Fibroblast of skin of right quadriceps (primary cell): Measurements from ENCODE around the gene PROX1.

ENCODE experiments used
- DNase-seq: peaks from one replicate; pipeline ENCODE4 v3.0.0-alpha.2; 2013

Gene PROX1

DNA sequence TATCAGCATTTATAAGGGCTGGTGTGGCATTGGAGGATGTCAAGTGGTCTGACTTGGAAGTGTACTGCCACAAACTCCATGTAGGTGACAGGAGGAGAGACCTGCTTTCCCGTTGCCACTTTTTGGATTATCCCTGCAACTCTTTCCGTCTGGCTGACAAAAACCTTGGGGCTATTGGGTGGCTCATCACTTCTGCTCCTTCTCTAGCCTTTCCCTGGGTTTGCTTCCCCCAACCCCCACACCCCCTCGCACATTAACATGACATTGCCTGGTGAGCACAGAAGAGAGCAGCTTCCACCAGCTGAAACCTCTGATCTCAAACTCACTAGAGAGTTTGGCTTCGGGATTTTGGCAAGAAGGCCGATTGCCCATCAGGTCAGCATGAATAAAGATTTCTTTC is 39.2 kb downstream of the PROX1 start:
- DNase-seq = no peak

DNA sequence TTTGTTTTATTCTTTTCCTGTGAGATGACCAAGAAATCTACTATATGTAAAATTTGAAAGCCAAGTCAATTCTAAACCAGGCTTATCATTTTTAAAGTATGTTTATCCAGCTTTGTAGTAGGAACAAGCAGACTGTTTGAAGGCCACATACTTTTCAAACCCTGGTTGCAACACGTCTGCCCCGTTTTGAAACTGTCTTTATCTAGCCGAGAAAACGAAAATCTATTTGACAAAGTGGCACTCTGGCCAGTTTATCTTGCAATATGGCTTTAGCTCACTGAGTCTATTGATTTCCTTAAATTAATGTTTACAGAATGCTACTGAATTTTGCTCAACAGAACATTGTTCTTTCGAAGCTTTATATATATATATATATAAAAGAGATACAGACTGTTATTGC is 39.7 kb downstream of the PROX1 start:
- no peak for DNase-seq

DNA sequence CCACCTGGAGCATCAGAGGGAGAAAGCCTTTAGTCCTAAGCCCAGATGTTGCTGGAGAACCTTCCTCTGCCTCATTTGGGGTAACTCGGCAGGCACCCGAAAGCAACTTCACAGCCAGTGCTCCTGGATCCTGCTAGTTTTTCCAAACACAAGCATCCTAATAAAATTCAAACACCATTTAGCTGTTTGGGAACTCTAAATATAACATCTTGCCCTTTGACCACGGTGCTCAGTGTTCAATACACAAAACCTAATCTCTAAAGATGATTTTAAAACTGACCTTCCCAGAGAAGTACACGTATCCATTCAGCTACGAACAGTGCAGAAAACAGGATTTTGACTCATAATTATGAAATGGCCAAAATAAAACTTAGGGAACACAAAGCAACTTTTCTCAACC is 40.3 kb downstream of the PROX1 start:
- DNase-seq = no peak

DNA sequence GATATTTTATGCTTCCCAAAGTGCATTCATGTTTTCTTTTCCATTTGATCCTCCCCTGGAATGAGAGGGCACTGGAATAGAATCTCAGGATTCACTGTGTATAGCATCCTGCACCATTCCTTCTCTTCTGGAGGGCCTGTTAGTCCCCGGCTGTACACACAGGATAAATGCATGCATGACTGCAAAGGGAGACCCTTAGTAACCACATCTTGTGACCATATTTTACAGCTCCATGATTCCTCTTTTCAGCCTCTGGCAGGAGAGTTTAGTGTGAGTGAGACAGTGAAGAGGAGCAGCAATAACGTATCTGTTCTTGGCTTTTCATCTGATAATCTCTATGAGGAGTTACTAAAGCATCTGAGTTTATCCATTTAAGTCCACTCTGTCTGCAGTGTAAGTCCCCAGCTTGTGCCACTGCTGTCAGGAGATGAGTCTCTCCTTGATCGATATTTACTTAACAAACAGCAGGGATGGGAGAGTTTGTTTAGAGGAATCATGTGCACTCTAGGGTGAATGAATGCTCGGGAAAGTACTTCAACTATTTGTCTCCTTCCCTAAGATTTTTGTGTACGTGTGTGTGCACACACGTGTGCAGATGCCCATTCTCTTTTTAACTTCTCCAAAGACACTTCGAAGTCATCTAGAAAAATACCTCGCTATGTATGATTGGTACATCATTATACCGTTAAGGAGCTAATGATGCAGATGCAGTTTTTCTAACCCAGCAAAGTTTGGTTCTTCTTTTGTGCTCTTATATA is 41.1 kb downstream of the PROX1 start:
- no peak for DNase-seq

DNA sequence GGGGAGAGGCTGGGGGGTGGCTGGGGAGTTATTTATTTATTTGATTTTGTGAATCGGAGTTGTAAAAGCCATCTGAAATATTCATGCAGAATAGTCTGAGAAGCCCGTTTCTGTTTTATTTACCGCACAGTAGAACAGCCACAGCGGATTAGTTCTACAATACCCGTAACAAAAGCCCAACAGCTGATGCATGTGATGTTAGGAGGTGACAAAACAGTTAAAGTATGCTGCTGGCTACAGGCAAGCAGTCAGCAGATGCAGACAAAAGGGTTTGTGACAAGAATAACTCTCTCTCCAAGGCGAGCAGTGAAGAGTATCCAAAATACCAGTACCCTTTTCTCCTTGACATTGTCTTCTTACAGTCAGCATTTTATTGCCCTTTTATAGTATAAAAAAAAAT is 42.0 kb downstream of the PROX1 start:
- DNase-seq = no peak

DNA sequence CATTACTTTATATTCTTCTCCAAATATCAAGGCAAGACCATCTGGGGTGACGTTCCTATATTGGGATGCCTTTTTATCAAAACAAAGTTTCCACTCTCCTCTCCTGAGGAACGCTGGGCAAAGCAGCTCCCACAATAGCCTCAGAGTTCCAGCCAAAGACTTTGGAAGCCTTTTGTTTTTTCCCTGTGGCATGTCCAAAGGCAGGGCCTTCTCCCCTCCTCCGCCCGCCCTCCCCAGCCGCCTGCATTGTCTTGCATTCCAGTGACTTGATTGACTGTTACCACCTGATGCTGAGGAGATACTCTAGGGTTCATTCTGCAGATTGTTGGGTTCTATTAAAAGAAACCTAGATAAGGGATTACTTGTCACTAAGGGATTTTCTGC is 43.5 kb downstream of the PROX1 start:
- DNase-seq = no peak

DNA sequence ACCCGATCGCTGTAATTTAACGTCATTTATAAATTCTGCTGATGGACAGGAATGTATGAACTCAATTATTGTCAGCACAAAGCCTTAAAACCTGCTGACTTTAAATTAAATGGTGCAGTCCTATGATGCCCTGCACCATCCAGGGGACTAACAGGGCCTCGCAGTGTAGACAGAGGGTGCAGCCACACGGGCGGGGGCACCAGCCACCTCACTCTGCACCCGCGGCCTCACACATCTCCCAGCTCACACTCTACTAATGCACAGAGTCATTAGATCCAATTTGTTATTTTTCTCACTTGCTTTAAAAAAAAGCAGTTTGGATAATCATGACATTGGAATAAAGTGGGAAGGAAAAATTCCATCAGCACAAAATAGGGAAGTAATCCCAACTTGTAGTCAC is 49.7 kb downstream of the PROX1 start:
- no peak for DNase-seq

DNA sequence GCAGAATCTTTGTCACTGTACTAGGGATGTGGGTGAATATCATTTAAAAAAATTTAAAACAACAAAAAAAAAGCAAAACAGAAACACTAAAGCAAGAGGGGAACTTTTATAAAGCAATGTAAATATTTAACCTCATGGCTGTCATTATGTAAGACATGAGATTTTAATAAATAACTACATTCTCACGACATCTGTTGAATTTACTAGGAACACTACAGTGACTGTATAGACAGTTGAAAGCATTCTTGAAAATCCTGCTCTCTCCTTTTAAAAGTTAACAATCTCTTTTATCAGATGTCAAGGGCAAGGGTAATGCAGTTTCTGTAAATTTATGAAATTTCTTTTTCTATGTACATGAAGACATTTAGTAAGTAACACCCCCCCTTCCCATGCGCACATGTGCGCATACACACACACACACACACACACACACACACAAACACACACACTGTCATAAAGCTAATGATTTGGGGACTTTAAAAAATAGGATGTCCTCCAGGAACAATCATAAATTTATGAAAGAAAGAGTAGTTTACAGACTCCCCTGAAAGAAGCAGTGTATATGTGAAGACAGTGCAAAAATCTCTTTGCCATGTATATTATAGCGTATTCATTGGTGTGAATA is 51.7 kb downstream of the PROX1 start:
- DNase-seq = no peak

DNA sequence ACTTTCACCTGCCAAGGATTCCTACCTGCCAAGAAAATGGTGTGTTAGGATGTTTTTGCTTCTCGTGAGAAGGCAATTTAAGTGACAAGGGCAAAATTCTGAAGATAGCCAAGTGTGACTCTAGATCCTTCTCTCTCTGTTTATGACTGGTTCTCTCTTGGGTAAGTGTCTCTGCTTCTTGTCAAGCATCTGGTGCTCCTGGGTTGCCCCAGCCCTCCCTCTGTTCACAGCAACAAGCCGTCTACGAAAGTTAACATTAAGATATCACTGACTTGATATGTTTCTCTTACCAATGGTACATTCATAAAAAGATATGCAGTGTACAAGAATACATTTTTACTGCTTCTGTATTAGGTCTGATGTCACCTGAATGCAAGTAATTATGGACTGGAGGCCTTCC is 55.4 kb downstream of the PROX1 start:
- DNase-seq = no peak

DNA sequence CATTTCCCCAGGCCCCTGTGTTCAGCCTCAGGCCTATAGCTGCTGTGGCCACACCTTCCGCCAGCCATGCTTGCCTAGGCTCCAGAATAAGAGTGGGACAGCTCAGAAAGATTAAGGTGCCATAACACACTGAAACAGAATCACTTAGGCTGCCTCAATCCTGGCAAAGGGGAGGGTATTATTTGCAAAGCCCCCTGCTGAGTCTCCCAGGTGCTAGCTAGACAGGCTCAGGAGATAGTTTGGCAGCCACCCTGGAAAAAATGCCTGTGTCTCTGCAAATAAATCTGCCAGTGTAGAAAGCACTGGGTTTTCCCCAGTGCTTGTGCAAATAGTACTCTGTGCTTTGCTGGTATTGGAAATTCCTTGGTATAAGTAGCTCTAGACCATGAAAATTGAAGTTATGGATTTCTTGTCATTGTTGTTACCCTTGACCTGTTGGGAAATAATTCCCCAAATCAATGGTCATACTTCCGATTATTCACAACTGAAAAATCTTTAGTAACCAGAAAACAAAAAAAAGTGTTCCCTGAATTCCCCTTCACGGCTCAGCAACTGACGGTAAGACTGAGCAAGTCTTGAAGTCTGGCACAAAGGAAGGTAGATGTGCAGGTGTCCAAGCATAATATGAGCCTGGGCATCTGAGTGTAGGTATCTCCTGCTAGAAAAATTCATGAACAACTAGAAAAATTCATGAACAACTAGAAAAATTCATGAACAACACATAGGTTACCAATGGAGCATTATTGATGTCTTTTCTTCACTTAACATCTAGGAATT is 56.9 kb downstream of the PROX1 start:
- no peak for DNase-seq

DNA sequence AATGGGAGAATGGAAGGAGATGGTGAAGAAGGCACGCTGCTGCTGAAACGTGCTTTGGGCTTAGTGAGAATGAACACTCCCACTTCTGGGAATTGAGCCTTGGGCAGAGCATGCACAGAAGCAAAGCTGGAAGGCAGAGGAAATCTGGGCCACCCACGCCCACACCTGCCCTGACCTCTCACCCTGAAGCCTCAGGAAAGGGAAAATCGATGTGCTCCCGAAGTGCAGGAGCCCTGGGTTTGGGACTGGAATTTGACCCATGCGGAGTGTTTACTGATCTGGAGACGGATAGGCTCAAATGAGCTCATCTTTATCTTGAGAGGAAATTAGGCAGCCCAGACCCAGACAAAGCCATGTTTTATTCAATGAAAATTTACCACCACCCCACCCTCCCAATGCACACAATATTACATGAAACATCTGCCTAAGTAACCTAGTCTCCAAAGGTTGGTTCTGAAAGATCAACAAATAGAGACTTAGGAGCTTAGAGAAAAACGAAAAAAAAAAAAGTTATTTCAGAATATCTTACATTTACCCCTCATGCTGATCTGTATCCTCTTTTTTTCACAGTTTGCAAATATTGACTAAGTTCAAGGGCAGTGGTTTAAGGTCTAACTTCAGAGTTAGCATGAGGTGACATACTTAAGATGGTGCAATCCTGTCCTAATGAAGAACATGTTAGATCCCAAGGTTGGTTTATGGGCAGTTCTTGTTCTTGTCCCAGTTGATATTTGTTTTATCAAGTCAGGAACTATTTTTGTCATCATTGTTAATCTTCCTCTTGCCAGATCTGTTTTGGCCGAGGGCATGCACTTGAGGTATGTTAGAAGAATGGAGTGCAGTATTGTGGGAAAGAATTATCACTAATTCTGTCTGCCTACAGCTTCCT is 63.0 kb downstream of the PROX1 start:
- DNase-seq = no peak

DNA sequence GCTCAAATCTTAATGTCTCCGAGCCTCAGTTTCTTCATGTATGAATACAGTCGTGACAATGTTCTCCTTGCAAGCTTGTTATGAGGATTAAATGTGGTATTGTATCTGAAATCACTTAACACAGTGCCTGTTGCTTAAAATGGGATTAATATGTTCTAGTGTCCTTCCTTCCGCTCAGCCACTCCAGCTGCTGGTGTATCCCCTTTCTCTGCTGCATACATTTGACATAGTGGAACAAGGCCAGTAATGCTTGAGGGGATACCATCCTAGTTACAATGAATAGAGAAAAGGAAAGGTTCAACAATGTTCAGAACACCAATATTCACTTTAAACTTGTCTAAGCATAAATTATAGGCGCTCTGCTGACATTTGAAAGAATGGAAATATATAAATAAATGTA is 64.0 kb downstream of the PROX1 start:
- DNase-seq = no peak

DNA sequence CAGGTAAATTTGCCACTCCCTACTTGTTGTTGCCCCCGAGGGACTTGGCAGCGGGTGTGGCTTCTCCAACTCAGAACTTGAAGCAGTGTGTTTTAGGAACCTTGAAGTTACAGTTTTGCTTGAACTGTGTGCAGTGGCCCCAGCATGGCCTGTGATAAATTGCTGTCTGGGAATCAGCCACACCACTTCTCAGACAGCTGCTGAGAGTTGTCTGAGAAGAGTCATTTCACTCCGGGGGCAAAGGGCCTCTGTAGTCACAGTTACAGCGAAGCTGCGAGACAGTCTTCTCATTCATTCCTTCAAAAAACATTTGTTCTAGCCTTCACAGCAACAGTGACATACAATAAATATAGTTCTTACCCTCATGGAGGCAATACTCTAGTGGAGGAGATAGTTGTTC is 70.3 kb downstream of the PROX1 start:
- no peak for DNase-seq

DNA sequence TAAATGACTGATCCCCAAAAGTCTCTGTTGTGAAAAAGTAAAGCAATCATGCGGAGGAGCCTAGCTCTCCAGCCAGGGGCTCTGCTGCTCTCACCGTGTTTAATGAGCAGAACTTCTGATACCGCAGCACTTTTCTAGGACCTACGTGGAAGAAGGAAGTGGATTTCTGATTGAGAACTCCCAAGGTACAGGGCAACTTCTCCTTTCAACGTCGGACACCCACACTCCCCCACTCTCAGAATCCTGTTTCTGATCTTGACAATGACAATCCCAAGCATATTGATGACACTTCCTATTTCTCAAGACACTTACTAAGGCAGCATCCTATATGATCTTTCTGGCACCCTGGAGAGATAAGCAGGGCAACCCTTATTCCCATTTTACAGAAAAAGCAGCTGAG is 78.4 kb downstream of the PROX1 start:
- DNase-seq = no peak

DNA sequence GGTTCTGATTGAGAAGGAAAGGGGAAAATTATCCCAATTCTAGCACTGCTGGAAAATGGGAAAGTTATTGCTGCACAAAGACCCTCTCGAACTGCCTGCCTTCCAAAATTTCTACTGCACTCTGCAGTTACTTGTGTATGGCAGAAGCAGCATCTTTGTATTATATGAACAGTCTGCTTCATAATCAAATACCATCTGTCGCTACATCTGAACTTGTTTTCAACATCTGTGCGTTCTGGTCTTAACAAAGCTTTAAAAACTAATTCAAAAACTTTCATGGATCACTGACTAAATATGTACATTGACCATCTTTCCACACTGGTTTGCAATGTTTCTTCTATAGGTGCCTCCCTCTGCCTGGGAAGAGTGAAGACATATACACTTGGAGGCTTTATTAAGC is 79.2 kb downstream of the PROX1 start:
- no peak for DNase-seq

DNA sequence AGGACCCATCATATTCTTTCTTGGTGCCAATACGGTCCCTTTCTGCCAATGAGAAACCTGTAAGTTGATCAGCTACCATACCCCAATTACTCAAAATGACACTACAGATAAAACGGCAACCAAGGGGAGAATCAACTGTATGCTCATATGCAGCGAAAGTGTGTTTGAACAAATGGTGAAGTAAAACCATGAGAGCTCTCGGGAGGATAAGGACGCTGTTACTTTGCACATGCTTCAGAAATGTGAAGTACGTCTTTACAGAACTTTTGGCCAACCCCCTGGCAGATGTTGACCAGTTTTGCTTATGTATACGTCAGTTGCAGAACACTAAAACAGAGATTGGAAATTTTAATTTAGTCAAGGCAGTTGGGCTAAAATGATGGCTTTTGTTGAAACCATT is 79.6 kb downstream of the PROX1 start:
- no peak for DNase-seq

DNA sequence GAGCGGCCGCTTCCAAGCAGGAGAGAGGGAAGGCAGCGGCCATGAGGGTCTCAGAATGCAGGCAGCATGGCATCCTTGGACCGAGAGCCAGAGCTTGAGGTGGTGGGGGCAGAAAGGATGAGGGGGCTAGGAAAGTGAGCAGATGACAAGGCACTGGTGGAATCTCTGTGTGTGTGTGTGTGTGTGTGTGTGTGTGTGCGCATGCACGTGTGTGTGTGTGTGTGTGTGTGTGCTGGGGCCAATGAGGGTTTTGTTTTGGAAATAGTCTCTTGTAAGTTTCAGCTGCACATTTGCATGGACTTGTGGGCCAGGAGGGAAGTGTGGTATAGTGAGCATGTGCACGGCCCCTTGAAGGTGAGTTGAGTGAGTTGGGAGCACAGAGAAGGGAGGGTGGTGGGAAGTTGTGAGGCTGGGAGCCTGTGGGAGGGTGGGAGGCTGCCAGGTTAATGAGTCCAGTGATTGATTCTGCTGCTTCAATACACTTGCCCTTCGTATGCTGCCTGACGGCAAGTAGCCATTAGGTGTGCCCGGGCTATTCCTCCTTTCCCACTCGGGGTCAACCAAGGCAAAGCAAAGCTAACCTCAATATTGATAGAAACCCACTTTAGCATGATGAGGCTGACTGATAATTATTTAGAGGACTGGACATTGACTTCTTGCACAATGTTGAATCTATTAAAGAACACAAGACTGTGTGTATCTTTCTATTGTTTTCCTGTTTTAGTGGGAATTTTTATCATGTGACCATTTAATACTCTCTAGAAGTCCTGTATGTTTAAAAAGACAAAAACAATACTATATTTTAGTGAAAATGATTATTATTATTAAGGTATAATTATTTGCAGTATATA is 80.3 kb downstream of the PROX1 start:
- no peak for DNase-seq

DNA sequence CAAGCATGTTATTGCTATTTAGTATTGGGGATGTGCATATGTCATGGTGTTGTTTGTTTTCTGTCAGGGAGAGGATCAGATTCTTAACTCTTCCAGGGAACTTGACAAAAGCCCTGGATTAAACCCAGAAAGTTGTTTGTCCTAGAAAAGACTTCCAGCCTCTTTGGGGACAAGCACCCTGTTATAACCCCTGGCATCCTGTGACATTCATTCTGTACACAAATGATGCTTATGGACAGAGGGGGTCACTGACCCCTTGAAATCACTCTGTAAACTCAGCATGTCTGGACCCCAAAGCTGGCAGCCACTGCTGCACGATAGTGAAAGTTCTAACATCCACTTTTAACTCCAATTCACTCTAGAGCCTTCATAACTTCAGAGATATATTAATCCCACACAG is 81.2 kb downstream of the PROX1 start:
- DNase-seq = no peak

DNA sequence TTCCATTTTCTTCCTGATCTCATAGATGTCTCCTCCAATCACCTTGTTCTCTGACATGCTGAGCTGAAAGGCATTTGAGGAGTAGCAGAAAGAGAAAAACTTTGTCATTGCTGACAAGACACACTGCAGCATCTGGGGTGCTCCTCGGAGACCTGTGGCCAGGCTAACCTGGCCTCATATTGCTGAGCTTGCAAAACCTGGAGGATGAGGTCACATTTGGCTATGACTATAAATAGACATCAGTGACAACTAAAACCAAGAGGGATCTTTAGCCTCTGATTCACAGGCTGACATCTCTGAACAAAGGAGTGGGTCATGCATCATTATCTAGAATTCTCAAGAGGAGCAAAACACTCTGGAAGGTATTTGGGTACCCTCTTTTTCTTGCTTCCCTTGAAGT is 83.7 kb downstream of the PROX1 start:
- no peak for DNase-seq

DNA sequence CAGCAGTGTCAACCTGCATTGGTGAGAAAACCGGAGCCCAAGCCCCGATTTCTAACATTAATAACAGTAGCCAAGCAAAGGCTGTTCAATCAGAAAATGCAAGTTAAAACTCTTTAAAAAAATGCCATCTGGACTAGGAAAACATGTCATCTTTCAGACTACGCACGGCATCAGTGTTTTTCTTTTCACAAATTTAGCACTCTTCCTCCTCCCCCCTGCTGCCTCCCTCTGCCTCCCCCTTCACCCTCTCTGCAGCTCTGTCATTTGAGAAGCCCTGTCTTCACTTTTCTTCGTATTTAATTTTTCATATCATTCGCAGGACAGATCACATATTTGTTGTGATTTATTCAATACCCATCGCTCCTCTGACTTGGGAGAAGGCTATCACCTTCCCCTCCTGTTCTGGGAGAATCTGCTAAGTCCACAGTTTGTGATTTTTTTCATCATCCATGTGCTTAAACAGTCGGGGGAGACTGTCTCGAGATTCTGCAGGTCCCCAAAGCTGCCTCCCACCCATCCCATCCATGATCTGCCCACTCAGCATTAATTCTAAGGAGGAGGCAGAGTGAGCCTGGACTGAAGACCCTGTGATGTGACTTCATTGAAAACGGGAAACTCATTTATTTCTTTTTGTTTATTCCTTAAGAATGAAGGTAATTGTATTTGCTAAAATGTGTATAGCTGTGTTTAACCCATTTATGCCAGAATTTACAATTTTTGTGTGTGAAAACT is 84.8 kb downstream of the PROX1 start:
- no peak for DNase-seq

DNA sequence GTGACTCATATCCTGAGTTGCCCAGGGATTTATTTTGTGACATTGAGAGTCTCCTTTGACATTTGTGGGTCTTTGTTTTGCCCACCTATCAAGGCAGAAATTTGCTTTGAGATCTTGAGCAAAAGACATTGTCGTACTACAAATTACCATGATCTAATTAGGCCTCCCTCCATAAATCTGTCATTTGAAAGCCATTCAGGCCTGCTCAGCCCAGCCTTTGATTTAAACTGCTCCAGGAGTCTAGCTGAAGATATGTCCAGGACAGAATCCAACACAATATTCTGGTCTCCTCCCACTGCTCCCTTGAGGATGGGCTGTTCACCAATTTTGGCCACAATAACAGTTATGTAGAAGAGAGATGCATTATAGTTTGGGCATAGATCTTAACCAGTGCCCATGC is 86.7 kb downstream of the PROX1 start:
- no peak for DNase-seq
